ENCODE measurements around the gene NFATC2.

DNA sequence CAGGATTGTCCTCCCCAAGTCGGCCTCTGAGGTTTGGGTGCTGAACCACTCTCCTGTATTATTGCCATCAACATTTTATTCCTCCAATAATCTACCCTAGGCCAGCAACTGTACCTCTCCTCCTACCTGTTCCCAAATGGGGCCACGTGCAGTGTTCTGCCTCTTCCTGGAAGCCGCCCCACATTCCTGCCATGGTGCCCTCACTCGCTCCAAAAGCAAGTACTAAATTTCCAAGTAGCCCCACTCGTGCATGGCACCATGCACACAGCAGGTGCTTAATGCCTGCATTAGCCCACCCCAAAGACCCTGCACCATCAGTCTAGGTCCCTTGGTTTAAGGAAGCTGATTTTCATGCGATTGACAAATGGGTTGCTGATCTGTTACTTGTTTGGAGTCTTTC, 147.8 kb downstream of the NFATC2 start:
- TF ChIP-seq POLR2A (IDR thresholded peaks at IDR 0.05): no peak
- TF ChIP-seq, protein P1, sequence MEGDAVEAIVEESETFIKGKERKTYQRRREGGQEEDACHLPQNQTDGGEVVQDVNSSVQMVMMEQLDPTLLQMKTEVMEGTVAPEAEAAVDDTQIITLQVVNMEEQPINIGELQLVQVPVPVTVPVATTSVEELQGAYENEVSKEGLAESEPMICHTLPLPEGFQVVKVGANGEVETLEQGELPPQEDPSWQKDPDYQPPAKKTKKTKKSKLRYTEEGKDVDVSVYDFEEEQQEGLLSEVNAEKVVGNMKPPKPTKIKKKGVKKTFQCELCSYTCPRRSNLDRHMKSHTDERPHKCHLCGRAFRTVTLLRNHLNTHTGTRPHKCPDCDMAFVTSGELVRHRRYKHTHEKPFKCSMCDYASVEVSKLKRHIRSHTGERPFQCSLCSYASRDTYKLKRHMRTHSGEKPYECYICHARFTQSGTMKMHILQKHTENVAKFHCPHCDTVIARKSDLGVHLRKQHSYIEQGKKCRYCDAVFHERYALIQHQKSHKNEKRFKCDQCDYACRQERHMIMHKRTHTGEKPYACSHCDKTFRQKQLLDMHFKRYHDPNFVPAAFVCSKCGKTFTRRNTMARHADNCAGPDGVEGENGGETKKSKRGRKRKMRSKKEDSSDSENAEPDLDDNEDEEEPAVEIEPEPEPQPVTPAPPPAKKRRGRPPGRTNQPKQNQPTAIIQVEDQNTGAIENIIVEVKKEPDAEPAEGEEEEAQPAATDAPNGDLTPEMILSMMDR (IDR thresholded peaks at IDR 0.05): no peak
- TF ChIP-seq POLR2AphosphoS5 (IDR thresholded peaks at IDR 0.05): no peak

Measured in breast epithelium (tissue), 3 donors.